Neural cell (in vitro differentiated cells): Measurements from ENCODE around the gene SURF4. TPM values are rescaled to one million over a fixed set of nuclear protein-coding genes. Genes with fewer than 3 reads are reported as not detected.

Experiments
- H2AFZ ChIP-seq: fragments of 200-600, 300-800 bp; sonication (generic), shearing (Covaris generic); 2 replicates; pipeline ENCODE4 v1.6.0; 2014; ENCODE audit warnings: low read depth, mild to moderate bottlenecking, antibody characterized with exemption, low read length, moderate library complexity
- H3F3A ChIP-seq: fragments of 200-600 bp; shearing (Covaris generic); 2 replicates; pipeline ENCODE4 v1.6.1; 2016; ENCODE audit warnings: mild to moderate bottlenecking, moderate library complexity, mixed read lengths, antibody characterized with exemption, low read length; ENCODE audit not compliant: insufficient read depth, poor library complexity, severe bottlenecking
- H3K27ac ChIP-seq: fragments of 200-600, 300-800 bp; sonication (generic), shearing (Covaris generic); 2 replicates; pipeline ENCODE4 v1.5.1; 2014; ENCODE audit warnings: mild to moderate bottlenecking, low read length, moderate library complexity
- H3K27me3 ChIP-seq: fragments of 300-800, 200-600 bp; sonication (generic), shearing (Covaris generic); 2 replicates; pipeline ENCODE4 v1.6.0; 2014; ENCODE audit warnings: mild to moderate bottlenecking, low read depth, low read length, moderate library complexity; ENCODE audit not compliant: insufficient read depth
- H3K36me3 ChIP-seq: fragments of 300-800, 200-600 bp; sonication (generic), shearing (Covaris generic); 2 replicates; pipeline ENCODE4 v1.5.1; 2014; ENCODE audit warnings: mild to moderate bottlenecking, antibody characterized with exemption, low read length, moderate library complexity; ENCODE audit not compliant: insufficient read depth
- H3K4me2 ChIP-seq: fragments of 300-800, 200-600 bp; sonication (generic), shearing (Covaris generic); 2 replicates; pipeline ENCODE4 v1.6.0; 2014; ENCODE audit warnings: mild to moderate bottlenecking, low read length
- H3K4me3 ChIP-seq: fragments of 300-800, 200-600 bp; sonication (generic), shearing (Covaris generic); 2 replicates; pipeline ENCODE4 v1.5.1; 2014; ENCODE audit warnings: mild to moderate bottlenecking, low read length, moderate library complexity
- H3K79me2 ChIP-seq: fragments of 200-600 bp; shearing (Covaris generic); replicated peaks from 2 replicates; pipeline ENCODE4 v1.6.0; 2014; ENCODE audit warnings: mild to moderate bottlenecking, low read length, moderate library complexity; ENCODE audit not compliant: insufficient read depth
- H3K9ac ChIP-seq: fragments of 300-800, 200-600 bp; sonication (generic), shearing (Covaris generic); 2 replicates; pipeline ENCODE4 v1.6.1; 2016; ENCODE audit warnings: mild to moderate bottlenecking, low read length, mixed read lengths
- H3K9me2 ChIP-seq: fragments of 200-600 bp; shearing (Covaris generic); 2 replicates; pipeline ENCODE4 v1.6.1; 2016; ENCODE audit warnings: mild to moderate bottlenecking, low read length, mixed read lengths; ENCODE audit not compliant: insufficient read depth
- H3K9me3 ChIP-seq: fragments of 200-600, 300-800 bp; sonication (generic), shearing (Covaris generic); 2 replicates; pipeline ENCODE4 v1.6.1; 2016; ENCODE audit warnings: mild to moderate bottlenecking, mixed run types, low read length, moderate library complexity, mixed read lengths
- H4K20me1 ChIP-seq: fragments of 200-600 bp; shearing (Covaris generic); 2 replicates; pipeline ENCODE4 v1.6.1; 2016; ENCODE audit warnings: mild to moderate bottlenecking, mixed run types; ENCODE audit not compliant: insufficient read depth
- EP300 ChIP-seq: fragments of 450-650 bp; conservative IDR thresholded peaks from 2 replicates; pipeline ENCODE4 v1.6.1; 2014; ENCODE audit warnings: antibody characterized with exemption, mild to moderate bottlenecking, moderate library complexity; ENCODE audit not compliant: poor library complexity, severe bottlenecking
- EZH2 ChIP-seq: fragments of 200-600, 300-800 bp; shearing (Covaris generic), sonication (generic); IDR thresholded peaks from 2 replicates; pipeline ENCODE4 v1.6.1; 2014; ENCODE audit warnings: antibody characterized with exemption, low read length, borderline replicate concordance, mild to moderate bottlenecking; ENCODE audit not compliant: insufficient read depth, poor library complexity, severe bottlenecking
- MXI1 ChIP-seq: fragments of 450-650 bp; conservative IDR thresholded peaks from 2 replicates; pipeline ENCODE4 v1.6.1; 2014; ENCODE audit warnings: antibody characterized with exemption, mild to moderate bottlenecking; ENCODE audit not compliant: poor library complexity, severe bottlenecking
- POLR2AphosphoS5 ChIP-seq: IDR thresholded peaks from 2 replicates; pipeline ENCODE4 v1.6.1; 2012
- RAD21 ChIP-seq: fragments of 450-650 bp; conservative IDR thresholded peaks from 2 replicates; pipeline ENCODE4 v1.6.1; 2014; ENCODE audit warnings: antibody characterized with exemption, mild to moderate bottlenecking, moderate library complexity
- SMC3 ChIP-seq: fragments of 450-650 bp; conservative IDR thresholded peaks from 2 replicates; pipeline ENCODE4 v1.6.1; 2014; ENCODE audit warnings: antibody characterized with exemption, mild to moderate bottlenecking, moderate library complexity; ENCODE audit not compliant: poor library complexity
- TAF1 ChIP-seq: IDR thresholded peaks from 2 replicates; pipeline ENCODE4 v1.6.1; 2012; ENCODE audit warnings: low read depth
- polyA plus RNA-seq: library from polyadenylated mRNA; depleted of rRNA; stranded (reverse); fragments of >200 nt; gene quantifications from 2 replicates; pipeline ENCODE4 v1.2.3, GENCODE V29; 2014
- TF ChIP-seq, protein P1 (sequence below): IDR thresholded peaks from 2 replicates; pipeline ENCODE4 v1.6.1; 2012; ENCODE audit warnings: borderline replicate concordance
- TF ChIP-seq, protein P2 (sequence below): fragments of 450-650 bp; IDR thresholded peaks from 2 replicates; pipeline ENCODE4 v1.5.1; 2014; ENCODE audit warnings: antibody characterized with exemption, mild to moderate bottlenecking, moderate library complexity; ENCODE audit not compliant: poor library complexity, severe bottlenecking

Gene SURF4
- polyA plus RNA-seq, 1 donor from 2014 or later = 78.3 TPM

DNA sequence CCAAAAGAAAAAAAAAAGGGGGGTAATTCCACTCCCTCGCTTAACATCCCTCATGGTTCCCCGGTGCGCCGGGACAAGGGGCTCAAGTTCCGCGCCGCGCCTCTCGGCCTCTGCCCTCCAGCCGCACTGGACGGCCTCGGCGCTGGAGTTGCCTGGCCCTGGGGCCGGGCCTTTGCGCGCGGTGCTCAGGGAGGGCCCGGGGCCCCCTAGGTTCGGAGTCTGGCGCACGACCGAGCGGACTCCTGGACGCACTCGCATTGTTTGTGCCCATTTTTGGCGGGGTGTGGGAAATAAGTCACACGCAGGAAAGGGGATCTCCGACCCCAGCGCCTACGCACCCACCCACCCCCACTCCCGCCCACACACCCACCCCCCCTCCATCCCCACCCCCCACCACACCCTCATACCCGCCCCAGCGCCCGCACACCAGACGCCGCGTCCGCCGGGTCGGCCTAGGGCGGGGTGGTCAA lies 28.3 kb downstream of the SURF4 start:
- peak overlapping the region; percentile 21 for H2AFZ ChIP-seq

DNA sequence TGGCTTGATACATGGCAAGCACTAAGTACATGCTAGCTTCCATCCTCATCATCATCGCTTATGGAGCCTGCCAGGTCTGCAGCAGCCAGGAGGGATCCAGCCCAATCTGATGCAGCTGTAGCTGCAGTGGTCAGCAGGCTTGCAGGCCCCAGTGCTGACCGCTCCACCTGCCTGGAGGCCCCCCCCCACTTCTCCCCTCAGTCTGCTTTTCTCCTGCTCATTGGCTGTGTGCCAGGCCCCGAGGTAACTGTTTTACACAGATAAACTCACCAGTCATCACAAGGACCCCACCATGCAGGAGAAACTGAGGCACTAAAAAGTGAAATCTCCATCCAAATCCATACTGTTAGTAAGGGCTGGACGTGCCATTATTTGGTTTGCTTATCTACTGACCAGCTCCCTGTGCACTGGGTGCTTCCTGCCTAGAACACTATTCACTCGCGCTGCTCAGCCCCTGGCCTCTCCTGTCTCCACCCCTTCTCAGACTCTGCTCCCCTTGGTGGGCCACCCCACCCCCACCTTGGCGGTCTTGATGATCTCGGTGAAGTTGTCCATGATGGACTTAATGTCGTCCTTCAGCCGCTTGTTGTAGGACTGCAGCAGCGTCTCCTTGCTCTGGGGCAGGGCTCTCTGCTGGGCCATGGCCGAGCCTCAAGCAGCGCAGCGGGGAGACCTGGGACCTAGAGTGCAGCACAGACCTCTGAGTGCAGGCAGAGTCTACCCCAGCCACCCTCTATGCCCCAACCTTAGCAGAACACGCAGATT lies 29.7 kb downstream of the SURF4 start:
- peak overlapping the region; percentile 80 for H3K4me2 ChIP-seq
- no peaks in the 10 kb centered on the region for H3K9me3 ChIP-seq
- H2AFZ ChIP-seq = no peak overlapping the region
- peaks cover 25% of the 10 kb centered on the region for H3K79me2 ChIP-seq
- no peaks in the 10 kb centered on the region for H4K20me1 ChIP-seq
- no peak for TF ChIP-seq SMC3
- no peak for TF ChIP-seq EZH2
- TF ChIP-seq, protein P1, sequence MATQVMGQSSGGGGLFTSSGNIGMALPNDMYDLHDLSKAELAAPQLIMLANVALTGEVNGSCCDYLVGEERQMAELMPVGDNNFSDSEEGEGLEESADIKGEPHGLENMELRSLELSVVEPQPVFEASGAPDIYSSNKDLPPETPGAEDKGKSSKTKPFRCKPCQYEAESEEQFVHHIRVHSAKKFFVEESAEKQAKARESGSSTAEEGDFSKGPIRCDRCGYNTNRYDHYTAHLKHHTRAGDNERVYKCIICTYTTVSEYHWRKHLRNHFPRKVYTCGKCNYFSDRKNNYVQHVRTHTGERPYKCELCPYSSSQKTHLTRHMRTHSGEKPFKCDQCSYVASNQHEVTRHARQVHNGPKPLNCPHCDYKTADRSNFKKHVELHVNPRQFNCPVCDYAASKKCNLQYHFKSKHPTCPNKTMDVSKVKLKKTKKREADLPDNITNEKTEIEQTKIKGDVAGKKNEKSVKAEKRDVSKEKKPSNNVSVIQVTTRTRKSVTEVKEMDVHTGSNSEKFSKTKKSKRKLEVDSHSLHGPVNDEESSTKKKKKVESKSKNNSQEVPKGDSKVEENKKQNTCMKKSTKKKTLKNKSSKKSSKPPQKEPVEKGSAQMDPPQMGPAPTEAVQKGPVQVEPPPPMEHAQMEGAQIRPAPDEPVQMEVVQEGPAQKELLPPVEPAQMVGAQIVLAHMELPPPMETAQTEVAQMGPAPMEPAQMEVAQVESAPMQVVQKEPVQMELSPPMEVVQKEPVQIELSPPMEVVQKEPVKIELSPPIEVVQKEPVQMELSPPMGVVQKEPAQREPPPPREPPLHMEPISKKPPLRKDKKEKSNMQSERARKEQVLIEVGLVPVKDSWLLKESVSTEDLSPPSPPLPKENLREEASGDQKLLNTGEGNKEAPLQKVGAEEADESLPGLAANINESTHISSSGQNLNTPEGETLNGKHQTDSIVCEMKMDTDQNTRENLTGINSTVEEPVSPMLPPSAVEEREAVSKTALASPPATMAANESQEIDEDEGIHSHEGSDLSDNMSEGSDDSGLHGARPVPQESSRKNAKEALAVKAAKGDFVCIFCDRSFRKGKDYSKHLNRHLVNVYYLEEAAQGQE = no peak
- no peak for TF ChIP-seq RAD21
- TF ChIP-seq POLR2AphosphoS5 = no peak
- no peak for TF ChIP-seq MXI1
- TF ChIP-seq EP300 = no peak
- TF ChIP-seq TAF1 = no peak
- TF ChIP-seq, protein P2, sequence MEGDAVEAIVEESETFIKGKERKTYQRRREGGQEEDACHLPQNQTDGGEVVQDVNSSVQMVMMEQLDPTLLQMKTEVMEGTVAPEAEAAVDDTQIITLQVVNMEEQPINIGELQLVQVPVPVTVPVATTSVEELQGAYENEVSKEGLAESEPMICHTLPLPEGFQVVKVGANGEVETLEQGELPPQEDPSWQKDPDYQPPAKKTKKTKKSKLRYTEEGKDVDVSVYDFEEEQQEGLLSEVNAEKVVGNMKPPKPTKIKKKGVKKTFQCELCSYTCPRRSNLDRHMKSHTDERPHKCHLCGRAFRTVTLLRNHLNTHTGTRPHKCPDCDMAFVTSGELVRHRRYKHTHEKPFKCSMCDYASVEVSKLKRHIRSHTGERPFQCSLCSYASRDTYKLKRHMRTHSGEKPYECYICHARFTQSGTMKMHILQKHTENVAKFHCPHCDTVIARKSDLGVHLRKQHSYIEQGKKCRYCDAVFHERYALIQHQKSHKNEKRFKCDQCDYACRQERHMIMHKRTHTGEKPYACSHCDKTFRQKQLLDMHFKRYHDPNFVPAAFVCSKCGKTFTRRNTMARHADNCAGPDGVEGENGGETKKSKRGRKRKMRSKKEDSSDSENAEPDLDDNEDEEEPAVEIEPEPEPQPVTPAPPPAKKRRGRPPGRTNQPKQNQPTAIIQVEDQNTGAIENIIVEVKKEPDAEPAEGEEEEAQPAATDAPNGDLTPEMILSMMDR = no peak
- peak overlapping the region; percentile 94 for H3K9ac ChIP-seq
- peak overlapping the region; percentile 94 for H3K4me3 ChIP-seq
- no peaks in the 10 kb centered on the region for H3K27me3 ChIP-seq
- no peaks in the 10 kb centered on the region for H3F3A ChIP-seq
- H3K27ac ChIP-seq = no peak overlapping the region
- no peaks in the 10 kb centered on the region for H3K9me2 ChIP-seq
- H3K36me3 ChIP-seq = no peaks in the 10 kb centered on the region

More for the DNA sequence above, 28.3 kb downstream of the SURF4 start:
- peak overlapping the region; percentile 94 for H3K4me3 ChIP-seq
- H4K20me1 ChIP-seq = no peaks in the 10 kb centered on the region
- no peaks in the 10 kb centered on the region for H3K27me3 ChIP-seq
- H3K27ac ChIP-seq = peak overlapping the region; percentile 88
- peak overlapping the region; percentile 80 for H3K4me2 ChIP-seq
- H3K9me2 ChIP-seq = no peaks in the 10 kb centered on the region
- no peaks in the 10 kb centered on the region for H3K9me3 ChIP-seq
- H3K36me3 ChIP-seq = peaks cover 6% of the 10 kb centered on the region
- peaks cover 25% of the 10 kb centered on the region for H3K79me2 ChIP-seq
- no peaks in the 10 kb centered on the region for H3F3A ChIP-seq
- TF ChIP-seq SMC3 = no peak
- TF ChIP-seq EZH2 = no peak
- no peak for TF ChIP-seq TAF1
- no peak for TF ChIP-seq RAD21
- TF ChIP-seq EP300 = no peak
- TF ChIP-seq MXI1 = no peak
- no peak for TF ChIP-seq POLR2AphosphoS5
- TF ChIP-seq, protein P2 = no peak
- TF ChIP-seq, protein P1 = no peak
- H3K9ac ChIP-seq = peak overlapping the region; percentile 94
